ENCODE results near the gene OR8G1.

The OR8G1 gene

DNA sequence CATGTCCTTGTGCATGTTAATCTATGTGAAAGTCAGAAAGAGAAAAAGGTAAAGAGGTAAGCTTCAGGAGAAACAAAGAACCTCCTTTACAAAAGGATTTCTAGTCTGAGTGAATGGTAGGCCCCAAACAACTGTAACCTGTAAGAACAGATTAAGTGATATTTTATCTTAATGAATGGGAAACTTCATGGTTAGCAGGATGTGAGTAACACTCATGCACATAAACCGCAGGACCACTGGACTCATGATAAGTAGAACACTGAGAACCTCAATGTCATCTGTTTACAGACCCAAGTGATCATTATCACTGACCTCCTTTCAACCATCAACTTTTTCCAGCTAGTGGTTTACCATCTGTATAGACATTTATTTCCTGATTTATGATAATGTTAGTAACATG lies 35.2 kb downstream of the OR8G1 start:
- no peak for DNase-seq (ENCODE audit: low spot score)
- in situ Hi-C loops (cut with MboI; ENCODE audit: low sequenced_read_pairs, unreplicated experiment): no loop called here
- TF ChIP-seq, protein P1, sequence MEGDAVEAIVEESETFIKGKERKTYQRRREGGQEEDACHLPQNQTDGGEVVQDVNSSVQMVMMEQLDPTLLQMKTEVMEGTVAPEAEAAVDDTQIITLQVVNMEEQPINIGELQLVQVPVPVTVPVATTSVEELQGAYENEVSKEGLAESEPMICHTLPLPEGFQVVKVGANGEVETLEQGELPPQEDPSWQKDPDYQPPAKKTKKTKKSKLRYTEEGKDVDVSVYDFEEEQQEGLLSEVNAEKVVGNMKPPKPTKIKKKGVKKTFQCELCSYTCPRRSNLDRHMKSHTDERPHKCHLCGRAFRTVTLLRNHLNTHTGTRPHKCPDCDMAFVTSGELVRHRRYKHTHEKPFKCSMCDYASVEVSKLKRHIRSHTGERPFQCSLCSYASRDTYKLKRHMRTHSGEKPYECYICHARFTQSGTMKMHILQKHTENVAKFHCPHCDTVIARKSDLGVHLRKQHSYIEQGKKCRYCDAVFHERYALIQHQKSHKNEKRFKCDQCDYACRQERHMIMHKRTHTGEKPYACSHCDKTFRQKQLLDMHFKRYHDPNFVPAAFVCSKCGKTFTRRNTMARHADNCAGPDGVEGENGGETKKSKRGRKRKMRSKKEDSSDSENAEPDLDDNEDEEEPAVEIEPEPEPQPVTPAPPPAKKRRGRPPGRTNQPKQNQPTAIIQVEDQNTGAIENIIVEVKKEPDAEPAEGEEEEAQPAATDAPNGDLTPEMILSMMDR (IDR thresholded peaks at IDR 0.05; ENCODE audit: borderline replicate concordance, control extremely low read depth, extremely low read depth, insufficient read depth, missing control alignments): no peak

DNA sequence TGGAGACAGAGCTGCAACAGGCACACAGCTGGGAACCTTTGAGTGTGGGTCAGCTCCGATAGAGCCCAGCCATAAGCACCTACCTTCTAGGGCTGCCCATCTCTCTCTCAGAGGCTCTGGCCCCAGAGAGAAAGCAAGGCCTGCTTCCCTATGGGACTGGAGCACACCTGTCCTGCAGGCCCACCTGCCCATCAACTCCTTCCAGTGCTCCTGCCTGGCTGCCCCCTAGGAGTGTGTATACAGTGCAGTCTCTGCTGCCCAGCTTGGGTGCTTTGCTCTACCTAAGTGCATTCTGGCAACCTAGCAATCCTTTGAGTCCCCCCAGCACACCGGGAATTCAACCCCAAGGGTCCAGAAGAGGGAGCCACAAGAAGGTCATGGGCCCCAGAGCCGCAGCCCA lies 36.3 kb downstream of the OR8G1 start:
- DNase-seq (ENCODE audit: low spot score): no peak
- in situ Hi-C loops (cut with MboI; ENCODE audit: low sequenced_read_pairs, unreplicated experiment): no loop called here
- TF ChIP-seq, protein P1 (IDR thresholded peaks at IDR 0.05; ENCODE audit: borderline replicate concordance, control extremely low read depth, extremely low read depth, insufficient read depth, missing control alignments): no peak

DNA sequence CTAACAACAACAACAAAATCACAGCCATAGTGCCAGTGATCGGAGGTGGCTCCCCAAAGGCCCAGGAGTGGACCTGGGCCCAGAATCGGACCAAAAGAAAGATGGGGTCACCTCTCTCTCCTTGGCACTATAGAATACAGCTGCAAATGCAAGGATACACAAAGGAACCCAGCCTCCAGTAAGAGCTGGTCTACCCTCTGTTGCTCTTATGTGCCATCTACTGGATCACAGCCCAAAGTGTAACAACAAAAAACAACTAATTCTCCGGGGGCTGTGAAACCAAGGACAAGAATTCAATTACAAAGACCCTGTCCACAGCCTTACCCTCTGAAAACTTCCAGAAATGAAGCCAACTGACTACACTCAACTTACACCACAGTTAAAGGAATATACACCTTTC lies 36.9 kb downstream of the OR8G1 start:
- TF ChIP-seq, protein P1 (IDR thresholded peaks at IDR 0.05; ENCODE audit: borderline replicate concordance, control extremely low read depth, extremely low read depth, insufficient read depth, missing control alignments): no peak
- DNase-seq (ENCODE audit: low spot score): no peak
- in situ Hi-C loops (cut with MboI; ENCODE audit: low sequenced_read_pairs, unreplicated experiment): no loop called here

DNA sequence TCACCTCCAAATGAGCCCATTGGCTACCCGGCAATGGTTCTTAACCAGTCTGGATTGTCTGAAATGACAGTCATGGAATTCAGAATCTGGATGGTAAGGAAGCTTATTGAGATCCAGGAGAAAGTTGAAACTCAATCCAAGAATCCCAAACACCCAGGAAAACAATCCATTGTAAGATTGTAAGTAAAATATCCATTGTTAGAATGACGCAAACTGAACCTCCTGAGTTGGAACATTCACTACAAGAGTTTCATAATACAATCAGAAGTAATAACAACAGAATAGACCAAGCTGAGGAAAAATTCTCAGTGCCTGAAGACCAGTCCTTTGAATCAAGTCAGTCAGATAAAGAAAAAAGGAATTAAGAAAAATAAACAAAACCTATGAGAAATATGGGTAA lies 37.4 kb downstream of the OR8G1 start:
- TF ChIP-seq, protein P1 (IDR thresholded peaks at IDR 0.05; ENCODE audit: borderline replicate concordance, control extremely low read depth, extremely low read depth, insufficient read depth, missing control alignments): no peak
- in situ Hi-C loops (cut with MboI; ENCODE audit: low sequenced_read_pairs, unreplicated experiment): no loop called here
- no peak for DNase-seq (ENCODE audit: low spot score)

DNA sequence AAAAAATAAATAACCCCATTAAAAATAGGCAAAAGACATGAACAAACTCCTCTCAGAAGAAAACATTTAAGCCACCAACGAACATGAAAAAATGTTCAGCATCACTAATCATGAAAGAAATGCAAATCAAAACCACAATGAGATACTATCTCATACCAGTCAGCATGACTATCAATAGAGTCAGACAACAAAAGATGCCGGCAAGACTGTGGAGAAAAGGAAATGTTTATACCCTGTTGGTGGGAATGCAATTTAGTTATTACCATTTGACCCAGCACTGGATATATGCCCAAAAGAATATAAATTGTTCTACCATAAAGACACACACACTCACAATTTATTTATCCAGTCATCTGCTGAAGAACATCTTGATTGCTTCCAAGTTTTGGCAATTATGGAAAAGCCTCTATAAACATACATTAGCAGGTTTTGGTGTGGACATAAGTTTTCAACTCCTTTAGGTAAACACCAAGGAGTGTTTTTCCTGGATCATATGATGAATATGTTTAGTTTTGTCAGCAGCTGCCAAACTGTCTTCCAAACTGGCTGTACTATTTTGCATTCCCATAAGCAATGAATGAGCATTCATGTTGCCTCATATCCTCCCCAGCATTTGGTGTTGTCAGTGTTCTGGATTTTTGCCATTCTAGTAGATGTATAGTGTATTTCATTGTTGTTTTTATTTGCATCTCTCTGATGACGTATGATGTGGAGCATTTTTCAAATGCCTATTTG lies 44.9 kb downstream of the OR8G1 start:
- in situ Hi-C loops (cut with MboI; ENCODE audit: low sequenced_read_pairs, unreplicated experiment): no loop called here
- TF ChIP-seq, protein P1 (IDR thresholded peaks at IDR 0.05; ENCODE audit: borderline replicate concordance, control extremely low read depth, extremely low read depth, insufficient read depth, missing control alignments): no peak
- no peak for DNase-seq (ENCODE audit: low spot score)

DNA sequence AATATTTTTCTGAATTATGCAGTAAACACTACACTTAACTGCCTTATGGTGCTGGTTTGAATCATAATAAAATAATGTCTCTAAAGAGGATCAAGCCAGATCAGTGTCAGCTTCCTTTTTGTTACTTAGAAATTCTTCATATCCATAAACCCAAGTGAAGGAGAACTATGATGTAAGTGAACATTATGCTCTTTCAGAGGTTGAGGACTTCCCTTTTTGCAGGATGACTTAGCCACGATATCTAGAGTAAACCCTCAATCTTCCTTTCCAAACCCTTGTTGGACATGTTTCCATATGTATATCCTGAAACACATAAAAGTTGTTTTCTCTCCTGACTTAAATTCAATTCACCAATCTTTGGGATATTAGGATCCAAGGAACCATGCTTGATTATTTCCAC lies 53.8 kb downstream of the OR8G1 start:
- DNase-seq (ENCODE audit: low spot score): no peak
- TF ChIP-seq, protein P1 (IDR thresholded peaks at IDR 0.05; ENCODE audit: borderline replicate concordance, control extremely low read depth, extremely low read depth, insufficient read depth, missing control alignments): no peak
- in situ Hi-C loops (cut with MboI; ENCODE audit: low sequenced_read_pairs, unreplicated experiment): no loop called here

Measured in GM13976 (cell line).